CD4-positive, alpha-beta T cell treated with Interleukin-2 at 100 ng/mL for 4 hours (primary cell): ENCODE measurements around the gene DCAF15.

Source experiments
- DNase-seq: peaks from one replicate; pipeline ENCODE4 v3.0.0-alpha.2; 2020; ENCODE audit warnings: low spot score

Gene DCAF15

DNA sequence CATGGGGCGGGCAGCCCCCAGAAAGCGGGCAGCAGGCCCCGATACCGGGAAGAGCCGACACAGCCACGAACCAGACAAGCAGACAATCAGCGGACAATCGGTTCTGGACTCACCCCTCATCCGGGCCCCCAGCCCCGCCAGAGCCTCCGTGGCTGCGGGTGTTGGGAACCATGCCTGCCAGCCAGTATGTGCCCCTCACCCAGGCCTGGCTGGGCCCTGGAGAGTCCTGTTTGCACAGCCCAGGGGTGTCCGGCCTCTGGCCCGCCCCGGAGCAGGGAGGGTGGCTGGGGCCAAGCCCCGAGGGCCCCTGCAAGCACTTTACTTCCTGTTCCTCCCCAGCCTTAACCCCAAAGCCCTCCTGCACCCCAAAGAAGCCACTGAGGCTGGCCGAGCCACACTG lies 21.9 kb upstream of the DCAF15 start:
- DNase-seq = no peak

DNA sequence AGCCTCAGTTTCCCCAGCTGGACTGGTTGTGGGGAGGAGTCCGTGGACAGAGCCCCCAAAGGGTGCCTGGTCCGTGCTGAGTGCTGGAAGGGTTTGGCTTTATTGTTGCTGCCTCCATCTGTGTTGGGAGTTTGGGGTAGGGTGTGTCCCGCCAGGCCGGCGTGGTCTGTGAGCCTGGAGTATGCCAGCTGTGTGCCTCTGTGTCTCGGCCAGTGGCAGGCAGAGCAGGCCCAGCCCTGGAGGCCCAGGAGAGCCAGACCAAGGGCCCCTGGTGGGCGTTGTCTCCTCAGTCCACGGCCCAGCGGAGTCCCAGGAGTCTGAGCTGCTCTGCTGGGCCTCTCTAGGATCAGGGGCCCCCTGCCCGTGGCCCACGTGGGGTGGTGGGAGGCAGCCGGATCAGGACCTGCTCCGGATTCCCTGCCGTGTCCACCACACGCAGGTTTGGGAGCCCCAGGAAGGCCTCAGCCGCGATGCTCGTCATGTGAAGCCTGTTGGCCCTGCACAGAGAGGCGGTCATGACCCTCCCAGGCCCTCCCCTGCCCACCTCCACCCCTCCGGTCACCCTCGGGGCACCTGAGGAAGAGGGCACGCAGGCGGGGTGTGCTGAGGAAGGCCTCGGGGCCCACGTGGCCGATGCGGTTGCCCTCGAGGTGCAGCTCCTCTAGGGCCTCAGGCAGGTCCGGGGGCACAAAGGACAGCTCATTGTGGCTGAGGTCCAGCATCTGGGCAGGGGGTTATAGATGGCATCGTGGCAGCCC lies 20.7 kb upstream of the DCAF15 start:
- DNase-seq = no peak

DNA sequence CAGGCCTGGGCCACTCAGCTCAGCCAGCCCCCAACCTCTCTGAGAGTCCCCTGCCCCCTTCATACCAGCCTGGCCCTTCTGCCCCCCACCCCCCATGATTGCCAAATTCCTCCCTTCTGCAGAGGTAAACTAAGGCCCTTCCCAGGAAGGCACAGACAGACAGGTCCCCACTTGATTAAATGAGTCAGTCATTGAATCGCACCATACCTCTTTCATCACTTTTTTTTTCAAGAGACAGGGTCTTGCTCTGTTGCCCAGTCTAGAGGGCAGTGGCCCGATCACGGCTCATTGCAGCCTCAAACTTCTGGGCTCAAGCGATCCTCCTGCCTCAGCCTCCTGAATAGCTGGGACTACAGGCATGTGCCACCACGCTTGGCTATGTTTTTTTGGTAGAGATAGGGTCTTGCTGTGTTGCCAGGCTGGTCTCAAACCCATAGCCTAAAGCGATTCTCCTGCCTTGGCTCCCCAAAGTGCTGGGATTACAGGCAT lies 20.1 kb upstream of the DCAF15 start:
- DNase-seq = no peak

- DNase-seq = no peak
Observed at GRCh38 chr19:13932911-13933393, 19.4 kb upstream of the DCAF15 start.

DNA sequence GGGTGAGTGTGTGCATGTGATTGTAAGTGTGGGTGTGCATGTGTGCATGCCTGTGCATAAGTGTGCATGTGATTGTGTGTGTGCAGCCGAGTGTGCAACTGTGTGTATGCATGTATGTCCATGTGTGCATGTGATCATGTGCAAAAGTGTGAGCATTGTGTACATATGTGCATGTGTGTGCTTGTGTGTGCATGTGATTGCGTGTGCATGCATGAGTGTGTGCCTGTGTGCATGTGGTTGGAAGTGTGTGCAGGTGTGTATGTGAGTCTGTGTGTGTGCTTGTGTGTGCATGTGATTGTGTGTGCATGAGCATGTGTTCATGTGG lies 17.6 kb upstream of the DCAF15 start:
- no peak for DNase-seq

- no peak for DNase-seq
Observed at GRCh38 chr19:13935765-13936510, 16.4 kb upstream of the DCAF15 start.

DNA sequence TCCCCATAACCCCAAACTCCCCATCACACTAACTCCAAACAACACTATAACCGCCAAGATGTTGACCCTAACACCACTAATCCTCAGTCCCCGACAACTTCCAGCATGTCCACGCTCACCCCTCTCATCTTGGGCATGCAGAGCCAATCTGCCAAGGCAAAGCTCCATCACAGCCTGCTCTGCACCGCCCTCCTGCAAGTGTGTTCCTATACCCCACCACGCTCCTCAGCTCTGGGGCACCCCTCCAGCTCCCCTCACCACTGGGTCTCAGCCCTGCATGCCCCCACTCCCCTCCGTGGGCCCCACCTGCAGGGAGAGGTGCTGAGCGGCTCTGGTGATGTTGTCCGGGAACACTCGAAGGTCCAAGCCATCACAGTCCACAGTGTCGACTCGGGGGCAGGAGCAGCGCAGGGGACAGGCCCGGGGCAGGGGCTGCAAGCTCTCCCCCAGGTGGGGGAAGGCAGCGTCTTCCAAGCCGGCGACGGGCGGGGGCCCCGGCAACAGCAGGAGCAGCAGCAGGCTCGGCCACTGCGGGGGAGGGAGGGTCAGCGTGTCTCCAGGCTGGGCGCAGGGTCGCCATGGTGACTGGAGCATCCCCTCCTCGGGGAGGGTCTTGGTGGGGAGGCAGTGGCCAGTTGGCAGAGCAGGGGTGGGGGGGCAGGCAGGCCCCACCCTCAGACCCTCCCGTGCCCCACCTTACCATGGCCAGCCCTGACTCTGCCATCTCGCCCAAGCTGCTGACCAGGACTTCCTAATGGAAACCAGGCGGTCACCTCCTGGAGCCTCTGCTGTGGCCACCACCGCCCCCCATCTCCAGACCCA lies 14.6 kb upstream of the DCAF15 start:
- no peak for DNase-seq

- no peak for DNase-seq
Observed at GRCh38 chr19:13938301-13939064, 13.8 kb upstream of the DCAF15 start, which contains the start of gene PODNL1. PODNL1 (minus strand) TSS chr19:13938417; CDS start chr19:13938181, 236 bp downstream.

DNA sequence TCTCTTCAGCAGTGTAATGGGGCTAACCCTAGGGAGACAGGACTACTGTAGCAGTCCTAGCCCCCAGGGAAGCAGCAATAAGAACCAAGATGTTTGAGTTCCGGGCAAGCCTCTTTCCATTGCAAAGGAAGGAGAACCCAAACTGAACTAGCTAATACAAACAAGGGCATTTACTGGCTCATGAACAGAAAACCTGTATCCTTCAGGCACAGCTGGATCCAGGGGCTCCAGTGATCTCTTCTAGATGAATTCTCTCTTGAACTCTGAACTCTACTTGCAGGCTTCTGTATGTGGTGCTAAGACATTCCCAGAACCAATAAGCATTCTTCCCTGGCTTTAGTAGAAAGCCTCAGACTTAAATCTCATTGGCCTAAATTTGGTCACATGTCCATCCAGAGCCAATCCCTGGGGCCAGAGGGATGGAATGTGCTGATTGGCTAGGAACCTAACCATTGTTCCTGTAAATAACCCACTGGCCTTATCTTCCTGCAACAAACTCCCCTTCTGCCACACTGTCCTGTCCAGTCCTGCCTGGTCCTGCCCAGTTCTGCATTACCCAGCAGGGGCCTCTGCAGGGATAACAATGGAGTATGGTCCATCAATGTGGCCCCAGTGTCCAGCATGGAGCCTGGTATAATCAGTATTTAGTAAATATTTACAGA lies 10.2 kb upstream of the DCAF15 start:
- no peak for DNase-seq

DNA sequence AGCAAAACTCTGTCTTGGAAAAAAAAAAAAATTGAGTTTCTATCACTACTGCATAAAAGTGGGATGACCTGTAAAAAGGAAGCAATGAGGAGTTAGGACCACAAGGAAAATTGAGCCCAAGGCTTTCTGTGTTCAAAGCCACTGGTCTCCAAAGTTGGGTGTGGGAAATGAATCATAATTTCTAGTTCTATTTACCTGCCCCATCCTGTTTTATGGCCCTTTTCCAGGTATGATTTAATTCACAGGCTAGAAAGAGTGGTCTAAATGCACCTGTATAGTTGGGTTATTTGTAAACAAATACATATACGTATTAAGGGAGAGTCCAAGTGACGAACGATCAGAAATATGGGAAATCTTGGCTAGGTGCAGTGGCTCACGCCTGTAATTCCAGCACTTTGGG lies 5.9 kb upstream of the DCAF15 start:
- DNase-seq = no peak

DNA sequence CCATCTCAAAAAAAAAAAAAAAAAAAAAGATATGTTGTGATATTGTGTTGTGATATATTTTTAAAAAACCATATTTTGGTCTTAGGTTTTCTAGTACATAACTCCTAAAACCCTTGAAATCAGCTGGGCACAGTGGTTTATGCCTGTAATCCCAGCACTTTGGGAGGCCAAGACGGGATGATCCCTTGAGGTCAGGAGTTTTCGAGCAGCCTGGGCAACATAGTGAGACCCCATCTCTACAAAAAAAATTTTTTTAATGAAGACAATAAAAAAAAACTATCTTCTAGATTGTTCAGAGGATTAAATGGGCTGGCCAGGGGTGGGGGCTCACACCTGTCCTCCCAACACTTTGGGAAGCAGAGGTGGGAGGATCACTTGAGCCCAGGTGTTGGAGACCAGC lies 1.3 kb upstream of the DCAF15 start:
- DNase-seq = no peak

DNA sequence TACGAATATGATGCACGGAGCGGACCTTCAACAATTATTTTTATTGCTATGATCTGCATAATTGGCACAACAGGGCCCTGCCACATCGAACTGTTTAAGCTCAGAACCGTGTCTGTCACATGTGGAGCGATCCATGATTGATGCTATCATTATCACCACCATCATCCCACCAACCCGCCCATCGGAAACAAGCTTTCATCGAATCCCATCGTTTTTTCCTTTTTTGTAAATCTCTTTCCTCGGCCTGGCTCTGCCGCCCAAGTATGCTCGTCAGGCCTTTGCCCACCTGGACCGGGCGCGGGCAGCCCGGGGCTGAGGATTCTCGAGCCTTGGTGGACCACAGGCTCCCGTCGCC lies 533 bp upstream of the DCAF15 start:
- DNase-seq = no peak

DNA sequence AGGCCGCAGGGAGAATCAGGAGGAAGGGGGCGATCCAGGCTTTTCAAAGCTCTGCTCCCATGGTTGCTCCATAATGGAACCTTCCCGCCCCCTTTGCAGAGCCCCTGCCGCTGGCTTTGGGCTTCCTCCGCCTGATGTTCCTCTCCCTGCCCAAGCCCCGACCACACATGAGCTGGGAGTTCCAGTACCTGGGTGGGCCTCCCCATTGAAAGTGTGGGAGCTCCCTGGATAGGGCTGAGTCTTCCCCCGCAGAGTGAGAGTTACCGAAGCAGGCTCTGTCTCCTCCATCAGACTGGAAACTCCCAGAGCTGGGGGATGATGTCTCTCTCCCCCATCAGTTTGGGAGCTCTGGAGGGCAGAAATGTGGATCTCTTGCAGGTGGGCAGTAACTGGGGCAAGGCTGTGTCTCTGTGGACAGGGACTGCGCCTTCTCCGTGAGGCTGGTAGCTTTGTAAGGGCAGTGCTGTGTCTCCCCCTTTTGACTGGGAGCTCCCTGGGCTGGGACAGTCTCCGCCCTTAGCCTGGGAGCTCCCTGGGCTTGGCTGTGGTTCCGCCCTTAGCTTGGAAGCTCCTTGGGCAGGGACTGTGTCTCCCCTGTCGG lies 722 bp downstream of the DCAF15 start:
- DNase-seq = no peak

DNA sequence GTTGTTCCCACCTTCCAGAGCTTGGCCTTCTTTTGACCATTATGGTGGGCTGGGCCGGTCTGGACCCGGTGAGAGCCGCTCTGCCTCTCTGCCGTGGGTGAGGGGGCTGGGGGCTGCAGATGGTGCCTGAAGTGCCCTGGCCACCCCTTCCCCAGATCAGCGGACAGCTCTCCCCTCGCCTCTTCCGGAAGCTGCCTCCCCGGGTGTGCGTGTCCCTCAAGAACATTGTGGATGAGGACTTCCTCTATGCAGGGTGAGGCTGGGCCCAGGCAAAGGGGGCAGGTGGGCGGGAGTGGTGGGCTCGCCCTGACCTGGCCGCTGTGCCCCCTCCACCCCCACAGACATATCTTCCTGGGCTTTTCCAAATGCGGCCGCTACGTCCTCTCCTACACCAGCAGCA lies 1.9 kb downstream of the DCAF15 start:
- no peak for DNase-seq

GRCh38 chr19:13955662-13956364 lies 3.5 kb downstream of the DCAF15 start:
- no peak for DNase-seq

GRCh38 chr19:13956365-13956744 lies 4.0 kb downstream of the DCAF15 start:
- DNase-seq = no peak

DNA sequence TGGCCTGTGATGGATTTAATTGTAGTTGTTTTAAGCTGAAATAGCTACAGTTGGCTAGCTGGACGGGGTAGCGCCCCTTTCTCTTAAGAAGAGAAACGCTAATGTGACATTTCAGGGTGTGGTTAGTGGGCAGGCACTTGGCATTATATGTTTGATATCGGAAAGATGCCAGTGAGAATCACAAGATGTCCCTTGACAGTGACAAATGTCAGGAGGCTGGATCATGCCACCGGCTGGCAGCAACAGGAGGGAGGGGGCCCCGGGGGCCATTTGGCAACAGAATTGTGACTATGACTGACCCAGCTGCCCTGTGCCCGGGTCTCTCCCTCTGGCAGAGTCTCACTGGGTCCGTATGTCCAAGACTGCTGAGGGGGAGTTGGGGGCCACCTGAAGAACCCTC lies 4.7 kb downstream of the DCAF15 start:
- no peak for DNase-seq

- DNase-seq = no peak
Observed at GRCh38 chr19:13958043-13958442, 5.7 kb downstream of the DCAF15 start.

DNA sequence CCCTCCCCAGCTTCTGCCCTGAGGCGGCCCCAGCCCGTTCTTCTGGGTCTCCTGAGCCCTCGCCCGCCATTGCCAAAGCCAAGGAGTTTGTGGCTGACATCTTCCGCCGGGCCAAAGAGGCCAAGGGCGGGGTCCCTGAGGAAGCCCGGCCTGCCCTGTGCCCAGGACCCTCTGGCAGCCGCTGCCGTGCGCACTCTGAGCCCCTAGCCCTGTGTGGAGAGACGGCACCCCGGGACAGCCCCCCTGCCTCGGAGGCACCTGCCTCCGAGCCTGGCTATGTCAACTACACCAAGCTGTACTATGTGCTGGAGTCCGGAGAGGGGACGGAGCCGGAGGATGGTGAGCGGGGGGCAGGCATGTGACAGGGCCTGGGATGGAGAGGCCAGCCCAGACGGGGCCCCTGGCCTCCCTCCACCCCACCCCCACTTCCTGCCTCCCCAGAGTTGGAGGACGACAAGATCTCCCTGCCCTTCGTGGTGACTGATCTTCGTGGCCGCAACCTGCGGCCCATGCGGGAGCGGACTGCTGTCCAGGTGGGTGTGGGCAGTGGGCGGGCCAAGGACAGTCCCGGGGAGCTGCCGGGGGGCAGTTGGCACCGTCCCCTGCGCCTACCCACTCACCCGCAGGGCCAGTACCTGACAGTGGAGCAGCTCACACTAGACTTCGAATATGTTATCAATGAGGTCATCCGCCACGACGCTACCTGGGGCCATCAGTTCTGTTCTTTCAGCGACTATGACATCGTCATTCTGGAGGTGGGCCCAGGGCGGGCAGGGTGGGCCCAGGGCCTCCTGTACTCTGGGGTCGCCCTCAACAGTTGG lies 7.0 kb downstream of the DCAF15 start:
- no peak for DNase-seq
